Middle frontal gyrus (tissue), 1 donor: ENCODE results near the gene ISOC2.

Experiments used
- DNase-seq: peaks from one replicate; pipeline ENCODE4 v3.0.0-alpha.2; 2015; ENCODE audit warnings: low spot score; ENCODE audit errors: extremely low spot score

ISOC2 gene

DNA sequence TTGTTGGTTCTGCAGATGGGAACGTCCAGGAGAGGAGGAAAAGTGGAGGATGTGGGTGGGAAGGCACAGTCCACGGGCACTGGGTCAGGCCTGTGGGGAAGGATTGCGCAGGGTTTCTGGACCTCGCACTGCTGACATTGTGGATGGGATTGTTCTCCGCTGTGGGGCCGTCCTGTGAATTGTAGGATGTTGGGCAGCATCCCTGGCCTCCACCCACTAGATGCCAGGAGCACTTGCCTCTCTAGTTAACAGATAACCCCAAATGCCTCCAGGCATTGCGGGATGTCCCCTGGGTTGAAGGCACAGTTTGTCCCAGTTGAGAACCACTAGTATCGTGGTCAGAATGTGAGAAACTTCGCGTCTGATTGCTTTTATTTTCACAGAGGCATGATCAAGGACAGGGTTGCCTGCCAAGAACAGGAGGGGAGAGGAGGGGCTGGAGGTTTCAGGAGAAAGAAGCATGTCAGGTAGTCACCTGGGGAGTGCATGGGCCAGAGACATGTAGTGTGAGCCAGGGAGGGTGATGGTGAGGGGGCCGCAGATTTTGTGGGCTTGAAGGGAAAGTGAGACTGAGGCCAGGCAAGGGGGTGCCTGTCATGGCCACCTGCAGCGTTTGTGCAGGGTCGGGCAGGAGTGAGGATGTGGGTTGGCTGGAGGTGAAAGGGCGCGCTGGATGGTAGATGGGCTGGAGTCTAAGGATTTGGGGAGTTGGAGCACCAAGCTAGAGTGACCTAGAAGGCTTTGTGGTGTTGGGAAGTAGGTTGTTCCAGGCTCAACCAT lies 18.2 kb upstream of the ISOC2 start:
- no peak for DNase-seq

DNA sequence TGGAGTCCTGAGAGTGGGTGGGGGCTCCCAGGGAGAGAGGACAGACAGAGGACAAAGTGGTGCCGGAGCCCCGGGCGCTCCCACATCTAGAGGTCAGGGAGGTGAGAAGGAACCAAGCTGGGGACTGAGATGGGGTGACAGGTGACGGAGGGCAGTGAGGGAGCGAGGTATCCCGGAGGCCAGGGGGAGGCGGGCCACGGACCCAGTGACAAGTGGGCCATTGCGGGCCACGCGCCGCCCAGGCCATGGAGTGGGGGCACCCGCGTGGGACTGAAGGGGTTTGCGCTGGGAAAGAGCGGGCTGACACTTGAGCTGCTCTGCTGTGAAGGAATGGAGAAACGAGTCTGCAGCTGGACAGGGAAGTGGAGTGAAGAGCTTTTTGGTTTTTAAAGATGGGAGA lies 17.6 kb upstream of the ISOC2 start:
- no peak for DNase-seq

DNA sequence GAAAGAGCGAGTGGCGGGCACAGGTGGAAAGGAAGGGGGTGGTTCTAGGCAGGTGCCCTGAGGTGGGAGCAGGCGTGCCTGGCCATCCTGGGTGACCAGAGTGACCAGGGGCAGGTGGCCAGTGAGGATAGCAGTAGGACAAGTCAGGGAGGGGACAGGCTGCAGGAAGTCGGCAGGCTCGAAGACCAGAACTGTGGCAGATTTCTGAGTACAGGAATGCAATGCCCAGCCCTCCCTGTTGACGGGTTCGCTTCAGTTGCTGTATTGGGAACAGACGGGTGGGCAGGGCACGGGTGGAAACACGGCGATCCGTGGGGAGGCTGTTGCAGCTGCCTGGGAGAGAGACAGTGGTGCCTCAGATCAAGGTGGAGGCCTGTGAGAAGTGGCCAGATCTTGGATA lies 16.9 kb upstream of the ISOC2 start:
- no peak for DNase-seq

DNA sequence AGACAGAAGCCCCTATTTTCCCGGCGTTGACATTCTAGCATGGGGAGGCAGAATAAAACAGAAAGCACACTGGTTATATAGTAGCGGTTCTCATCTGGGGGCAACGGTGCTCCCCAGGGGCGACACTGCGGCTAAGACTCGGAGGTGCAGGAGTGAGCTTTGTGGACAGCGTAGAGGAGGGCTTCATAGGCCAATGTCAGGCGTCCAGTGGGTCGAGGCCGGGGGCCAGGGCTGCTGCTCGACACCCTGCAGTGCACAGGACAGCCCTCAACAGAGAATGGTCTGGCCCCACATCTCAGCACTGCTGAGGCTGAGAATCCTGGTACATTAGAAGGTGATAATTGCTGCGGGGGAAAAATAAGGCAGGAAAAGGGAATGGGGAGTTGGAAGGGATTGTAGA lies 16.5 kb upstream of the ISOC2 start:
- no peak for DNase-seq

DNA sequence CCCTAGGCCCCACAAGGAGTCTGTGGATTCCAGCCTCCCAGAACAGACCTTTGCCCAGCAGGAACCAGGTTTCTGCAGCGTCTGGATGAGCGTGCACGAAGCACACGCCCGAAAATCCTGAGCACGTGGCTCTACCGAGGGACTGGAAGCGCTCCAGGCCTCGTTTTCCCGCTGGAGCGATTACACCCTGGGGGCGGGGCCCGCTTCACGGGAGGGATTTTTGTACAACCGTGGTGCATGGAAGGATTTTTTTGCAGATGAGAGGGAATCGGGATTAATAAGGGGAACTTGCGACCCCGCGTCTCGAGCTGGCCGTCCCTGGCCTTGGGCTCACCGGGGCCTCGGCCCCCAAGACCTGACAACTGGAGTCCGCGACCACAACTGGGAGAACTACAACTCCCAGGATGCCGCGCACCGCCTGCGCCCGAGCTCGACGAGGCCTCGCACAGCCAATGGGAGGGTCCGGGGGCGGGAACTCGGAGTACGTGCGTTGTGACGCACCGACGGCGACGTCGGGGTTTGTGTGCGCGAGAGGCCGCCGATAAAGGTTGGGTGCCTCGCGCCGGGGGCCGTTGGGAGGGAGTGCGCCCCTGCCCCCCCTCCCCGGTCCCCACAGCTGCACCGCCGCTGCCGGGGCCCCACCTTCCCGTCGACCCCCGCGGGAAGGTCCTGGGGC lies 14.8 kb upstream of the ISOC2 start, which contains the start of gene ZNF628:
ZNF628 (plus strand) TSS at position 518 of the 676 bp plus-strand sequence. CDS start 3,294 bp downstream, outside the sequence.
- peak; percentile 98 for DNase-seq

DNA sequence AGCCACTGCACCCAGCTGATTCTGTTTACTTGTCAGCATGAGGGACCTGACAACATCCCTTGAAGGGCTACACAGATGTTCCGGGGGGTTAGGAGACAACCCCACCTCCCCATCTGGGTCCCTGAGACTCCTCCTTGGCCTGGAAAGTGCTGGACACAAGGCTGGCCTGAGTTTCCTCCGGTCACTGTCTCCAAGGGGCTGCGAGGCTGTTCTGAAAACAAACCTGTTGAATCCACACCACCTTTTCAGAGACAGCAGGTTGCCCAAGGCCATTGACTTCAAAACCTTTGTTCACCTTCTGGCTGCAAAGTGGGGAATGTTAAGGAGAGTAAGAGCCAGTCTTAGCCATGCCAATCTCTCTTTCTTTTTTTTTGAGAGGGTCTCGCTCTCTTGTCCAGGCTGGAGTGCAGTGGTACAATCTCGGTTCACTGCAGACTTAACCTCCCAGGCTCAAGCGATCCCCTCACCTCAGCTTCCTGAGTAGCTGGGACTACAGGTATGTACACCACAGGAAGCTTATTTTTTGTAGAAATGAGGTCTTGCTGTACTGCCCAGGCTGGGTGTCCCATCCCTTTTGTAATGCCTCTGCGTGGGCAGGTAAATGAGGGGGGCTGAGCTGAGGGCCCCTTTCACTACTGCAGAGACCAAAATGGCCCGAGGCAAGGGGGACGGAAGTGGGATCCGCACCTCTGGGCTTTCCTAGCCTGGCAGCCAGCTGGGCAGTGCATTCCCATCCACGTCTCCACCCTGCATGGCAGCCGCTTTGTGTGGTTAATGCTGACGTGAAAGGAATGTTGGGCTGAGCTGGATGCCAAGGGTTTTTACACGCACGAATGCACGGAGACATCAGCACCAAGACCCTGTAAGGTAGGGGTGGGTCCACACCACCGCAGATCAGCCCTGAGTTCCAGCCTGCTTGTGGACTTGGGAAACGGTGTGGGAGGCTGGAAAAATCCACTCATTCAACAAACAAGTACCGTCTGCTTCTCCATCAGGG lies 13.1 kb upstream of the ISOC2 start:
- no peak for DNase-seq

DNA sequence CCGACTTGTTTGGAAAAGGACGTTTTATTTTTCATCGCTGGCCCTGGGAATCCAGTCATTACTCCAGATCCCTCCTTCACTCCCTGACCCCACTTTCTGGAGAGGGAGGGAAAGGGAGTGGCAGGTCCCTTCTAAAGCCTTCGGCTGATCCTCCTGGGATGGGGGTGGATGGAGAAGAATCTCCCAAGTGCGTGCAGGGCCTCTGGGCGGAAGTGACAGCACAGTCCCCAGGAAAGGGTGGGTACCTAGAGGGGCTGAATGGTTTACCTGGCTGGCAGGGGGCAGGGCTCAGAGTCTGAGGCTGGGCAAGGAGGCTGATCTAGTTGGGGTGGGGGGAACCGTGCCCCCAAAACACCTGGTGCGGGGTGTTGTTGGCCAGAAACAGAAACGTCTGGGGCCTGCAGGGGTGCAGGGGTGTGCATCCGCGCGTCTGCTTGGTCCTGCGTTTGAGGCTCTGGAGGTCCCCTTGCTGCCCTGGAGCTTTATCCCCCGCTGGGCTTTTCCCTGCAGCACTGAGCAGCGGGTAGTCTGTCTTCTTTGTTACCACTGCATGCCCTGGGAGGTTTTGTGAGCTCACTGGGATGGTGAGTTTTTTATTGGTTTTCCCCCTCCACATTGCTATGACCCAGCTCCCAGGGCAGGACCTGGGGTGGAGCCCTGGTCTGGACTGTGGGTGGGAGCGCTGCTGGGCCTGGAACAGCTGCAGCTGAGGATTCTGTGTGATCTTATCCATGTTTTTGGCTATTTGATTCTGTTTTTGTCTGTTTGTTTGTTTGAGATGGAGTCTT lies 12.0 kb upstream of the ISOC2 start:
- DNase-seq = no peak

DNA sequence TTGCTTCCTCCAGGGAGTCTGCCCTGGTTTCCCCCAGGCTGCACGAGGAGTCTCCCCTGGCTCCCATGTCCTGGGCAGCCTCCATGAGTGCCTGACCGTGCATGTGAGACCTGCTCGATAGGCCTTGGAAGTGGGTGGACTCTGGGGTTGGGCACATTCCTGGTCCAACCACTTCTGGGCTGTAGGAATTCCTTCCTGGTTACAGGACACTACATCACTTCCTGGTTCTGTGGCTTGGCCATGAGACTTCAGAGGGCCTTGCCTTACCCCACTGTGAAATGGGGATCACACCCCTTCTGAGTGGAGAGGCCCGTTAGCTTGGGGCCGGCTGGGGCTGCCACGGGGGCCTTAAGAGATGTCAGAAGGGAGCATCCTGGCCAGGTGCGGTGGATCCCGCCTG lies 11.0 kb upstream of the ISOC2 start:
- no peak for DNase-seq

DNA sequence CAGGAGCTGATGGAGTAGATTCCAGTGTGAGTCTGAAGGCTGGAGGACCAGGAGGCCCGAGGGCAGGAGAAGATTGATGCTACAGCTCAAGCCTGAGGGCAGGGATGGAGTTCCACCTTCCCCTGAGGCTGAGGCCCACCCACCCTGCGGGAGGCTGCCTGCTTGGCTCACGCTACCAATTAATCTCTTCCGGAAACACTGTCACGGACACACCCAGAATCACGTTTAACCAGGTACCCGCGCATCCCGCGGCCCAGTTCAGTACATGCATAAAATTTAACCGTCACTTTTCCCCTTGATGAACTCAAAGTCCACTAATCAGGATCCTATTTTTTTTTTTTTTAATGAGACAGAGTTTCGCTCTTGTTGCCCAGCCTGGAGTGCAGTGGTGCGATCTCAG lies 9.8 kb upstream of the ISOC2 start:
- no peak for DNase-seq

DNA sequence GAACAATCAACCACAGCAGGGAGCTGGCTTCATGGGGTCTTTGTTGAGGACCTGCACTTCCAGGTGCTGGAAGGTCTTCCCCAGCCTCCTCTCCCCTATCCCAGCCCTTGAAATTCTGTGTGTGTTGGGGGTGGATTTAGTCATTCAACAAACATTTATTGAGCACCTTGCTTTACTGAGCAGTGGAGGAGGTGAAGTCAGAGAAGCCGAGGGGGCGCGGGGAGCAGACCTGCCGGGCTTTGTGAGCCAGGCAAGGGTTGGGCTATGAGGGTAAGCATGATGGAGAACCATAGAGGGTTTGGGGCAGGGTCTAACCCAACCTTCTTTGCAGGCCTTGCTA lies 6.6 kb upstream of the ISOC2 start:
- no peak for DNase-seq

DNA sequence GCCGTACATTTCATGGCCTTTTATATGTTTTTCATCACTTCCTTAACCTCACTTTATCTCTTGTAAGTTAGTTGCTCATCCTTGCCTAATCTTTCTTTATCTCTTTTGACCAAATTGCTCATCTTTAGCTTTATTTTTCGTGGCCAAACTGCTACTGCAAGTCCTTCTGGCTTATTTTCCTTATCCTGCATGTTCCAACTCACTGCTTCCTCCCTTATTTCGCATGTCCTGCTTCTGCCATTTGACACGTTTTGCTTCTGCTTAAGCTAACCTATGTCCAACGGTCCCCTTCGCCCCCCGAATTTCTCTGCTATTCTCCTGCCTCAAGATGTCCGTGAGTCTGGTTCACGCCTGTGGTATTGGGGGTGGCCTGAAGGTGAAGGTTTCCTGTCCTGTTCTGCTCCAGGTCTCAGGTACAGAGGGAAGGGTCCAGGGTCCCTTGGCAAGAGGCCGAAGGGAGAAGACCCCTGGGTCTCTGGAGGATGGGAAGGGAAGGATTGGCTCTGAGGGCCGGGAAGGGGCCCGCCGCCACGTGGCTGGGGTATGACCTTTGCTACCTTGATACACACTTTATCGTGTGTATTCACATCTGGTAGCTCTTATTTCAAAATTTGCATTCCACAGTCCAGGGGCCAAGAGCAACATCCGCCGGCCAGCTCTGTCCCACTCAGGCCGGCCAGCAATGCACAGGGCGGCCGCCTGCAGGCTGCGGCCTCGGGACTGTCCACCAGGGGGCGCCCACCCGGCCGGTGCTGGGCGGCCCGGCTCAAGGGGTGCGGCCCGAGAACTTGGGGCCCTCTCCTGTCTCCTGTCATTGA lies 6.0 kb upstream of the ISOC2 start:
- DNase-seq = no peak

DNA sequence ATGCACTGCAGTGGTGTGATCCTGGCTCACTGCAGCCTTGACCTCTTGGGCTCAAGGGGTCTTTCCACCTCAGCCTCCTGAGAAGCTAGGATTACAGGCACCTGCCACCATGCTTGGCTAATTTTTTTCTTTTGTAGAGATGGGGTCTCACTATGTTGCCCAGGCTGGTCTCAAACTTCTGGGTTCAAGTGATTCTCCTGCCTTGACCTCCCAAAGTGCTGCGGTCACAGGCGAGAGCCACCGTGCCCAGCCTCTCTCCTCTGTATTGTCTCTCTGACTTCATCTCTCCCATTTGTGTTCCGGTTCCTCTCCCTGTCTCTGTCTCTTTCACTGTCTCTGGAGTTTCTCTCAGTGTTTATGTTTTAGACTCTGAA lies 4.8 kb upstream of the ISOC2 start:
- no peak for DNase-seq

DNA sequence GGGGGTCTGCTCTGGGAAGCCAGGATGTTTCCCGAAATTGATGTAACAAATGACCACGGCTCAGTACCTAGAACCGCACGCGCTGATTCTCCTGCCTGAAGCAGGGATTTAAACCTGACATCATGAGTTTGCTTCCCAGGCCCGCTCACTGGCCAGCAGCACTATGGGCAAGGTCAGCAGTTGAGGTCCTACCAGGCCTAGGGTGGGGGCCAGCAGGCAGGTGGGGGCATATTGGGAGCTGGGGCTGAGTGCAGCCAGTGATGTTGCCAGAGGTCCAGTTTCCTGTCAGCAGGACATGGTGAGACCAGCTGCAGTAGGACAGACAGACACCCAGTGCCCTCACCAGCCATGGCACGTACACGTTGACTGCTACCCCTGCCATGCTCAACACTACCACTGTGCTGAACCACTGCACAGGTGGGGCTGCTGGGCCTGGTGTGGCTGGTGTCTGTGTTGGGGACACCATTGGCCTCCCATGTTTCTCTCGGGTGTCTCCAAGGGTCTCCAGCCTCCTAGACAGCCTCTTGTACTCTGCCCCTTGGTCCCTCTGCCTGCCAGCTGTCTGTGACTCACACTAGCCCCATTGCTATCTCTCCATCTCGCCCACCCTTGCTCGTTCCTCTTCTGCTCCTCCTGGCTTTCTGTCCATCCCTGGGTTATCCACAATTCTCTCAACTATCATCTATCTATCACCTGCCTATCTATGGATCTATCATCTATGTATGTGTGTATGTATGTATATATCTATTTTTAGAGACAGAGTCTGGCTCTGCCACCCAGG lies 4.2 kb upstream of the ISOC2 start:
- no peak for DNase-seq

DNA sequence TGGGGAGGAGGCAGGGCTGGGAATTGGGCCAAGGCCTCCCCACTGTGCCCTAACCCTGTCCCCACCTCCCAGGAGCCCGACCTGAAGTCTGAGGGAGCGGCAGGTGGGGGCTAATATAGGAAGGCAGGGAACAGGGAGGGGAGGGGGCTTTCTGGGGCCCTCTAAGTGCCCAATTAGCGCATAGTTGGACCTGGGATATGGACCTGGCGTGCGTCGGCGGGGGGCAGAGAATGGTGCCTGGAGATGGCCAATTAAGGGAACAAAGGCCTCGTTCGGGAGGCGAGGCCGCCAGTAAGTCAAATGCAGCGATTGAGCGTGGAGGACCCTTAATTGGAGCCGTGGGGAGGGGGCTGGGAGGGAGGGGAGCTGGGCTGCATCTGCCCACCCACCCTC lies 3.2 kb upstream of the ISOC2 start, which contains the start of gene C19orf85:
C19orf85 (minus strand) TSS at position 90 of the 393 bp plus-strand sequence. CDS start 197 bp downstream, outside the sequence.
- no peak for DNase-seq

DNA sequence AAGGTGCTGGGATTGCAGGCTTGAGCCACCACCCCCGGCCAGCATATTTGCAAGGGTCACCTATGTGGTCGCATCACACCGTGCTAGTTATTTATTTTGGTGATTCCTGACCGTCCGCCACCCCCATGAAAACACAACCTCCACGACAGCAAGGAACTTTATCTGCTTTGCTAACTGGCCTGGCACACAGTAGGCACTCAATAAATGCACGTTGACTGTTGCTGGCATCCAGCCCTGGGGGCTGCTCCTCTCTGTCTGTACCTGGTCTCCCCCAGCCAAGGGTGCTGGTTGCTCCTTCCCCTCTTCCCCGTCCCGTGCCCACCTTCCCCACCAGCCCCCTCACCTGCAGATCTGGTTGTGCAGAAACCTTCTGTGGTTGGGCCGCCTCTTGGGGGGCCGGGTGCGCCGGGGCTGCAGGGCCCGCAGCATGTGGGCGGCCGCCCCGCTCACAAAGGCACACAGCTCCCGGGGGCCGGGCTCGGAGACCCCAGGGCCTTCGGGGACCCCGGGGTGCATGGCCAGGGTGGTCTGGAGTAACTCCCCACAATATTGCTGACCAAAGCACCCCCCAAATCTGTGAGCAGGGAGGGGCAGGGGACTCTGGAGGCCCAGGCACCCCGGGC lies 2.7 kb upstream of the ISOC2 start:
- DNase-seq = no peak

DNA sequence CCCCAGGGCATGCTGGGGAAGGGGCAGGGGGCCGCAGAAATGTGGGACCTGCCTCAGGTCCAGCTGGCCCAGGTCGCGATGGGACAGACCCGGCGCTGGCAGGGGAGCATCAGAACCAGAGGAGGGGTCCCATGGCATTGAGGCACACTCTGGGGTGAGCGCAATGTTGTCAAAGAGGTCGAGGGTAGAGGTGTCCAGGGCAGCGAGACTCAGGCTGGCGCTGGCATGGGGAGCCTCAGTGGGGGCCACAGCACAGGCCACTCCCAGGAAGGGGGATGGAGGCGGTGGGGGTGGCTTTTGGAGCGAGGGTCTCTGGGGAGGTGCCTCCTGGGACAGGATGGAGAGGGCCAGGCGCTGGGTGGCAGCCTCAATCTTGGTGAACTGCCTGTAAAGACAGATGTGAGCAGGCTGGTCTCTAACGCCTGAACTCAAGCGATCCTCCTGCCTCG lies 2.2 kb upstream of the ISOC2 start:
- DNase-seq = no peak

DNA sequence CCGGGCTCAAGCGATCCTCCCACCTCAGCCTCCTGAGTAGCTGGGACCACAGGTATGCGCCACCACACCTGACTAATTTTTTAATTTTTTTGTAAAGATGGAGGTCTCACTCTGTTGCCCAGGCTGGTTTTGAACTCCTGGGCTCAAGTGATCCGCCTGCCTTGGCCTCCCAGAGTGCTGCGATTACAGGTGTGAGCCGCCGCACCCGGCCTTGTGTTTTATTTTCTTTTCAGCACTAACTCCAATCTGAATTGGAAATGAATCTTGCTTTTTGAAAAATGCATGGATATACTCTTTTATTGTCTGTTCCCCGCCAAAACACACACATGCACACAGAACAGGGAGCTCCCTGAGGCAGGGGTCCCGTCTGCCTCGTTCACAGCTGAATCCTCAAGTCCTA lies 1.3 kb upstream of the ISOC2 start:
- DNase-seq = no peak

DNA sequence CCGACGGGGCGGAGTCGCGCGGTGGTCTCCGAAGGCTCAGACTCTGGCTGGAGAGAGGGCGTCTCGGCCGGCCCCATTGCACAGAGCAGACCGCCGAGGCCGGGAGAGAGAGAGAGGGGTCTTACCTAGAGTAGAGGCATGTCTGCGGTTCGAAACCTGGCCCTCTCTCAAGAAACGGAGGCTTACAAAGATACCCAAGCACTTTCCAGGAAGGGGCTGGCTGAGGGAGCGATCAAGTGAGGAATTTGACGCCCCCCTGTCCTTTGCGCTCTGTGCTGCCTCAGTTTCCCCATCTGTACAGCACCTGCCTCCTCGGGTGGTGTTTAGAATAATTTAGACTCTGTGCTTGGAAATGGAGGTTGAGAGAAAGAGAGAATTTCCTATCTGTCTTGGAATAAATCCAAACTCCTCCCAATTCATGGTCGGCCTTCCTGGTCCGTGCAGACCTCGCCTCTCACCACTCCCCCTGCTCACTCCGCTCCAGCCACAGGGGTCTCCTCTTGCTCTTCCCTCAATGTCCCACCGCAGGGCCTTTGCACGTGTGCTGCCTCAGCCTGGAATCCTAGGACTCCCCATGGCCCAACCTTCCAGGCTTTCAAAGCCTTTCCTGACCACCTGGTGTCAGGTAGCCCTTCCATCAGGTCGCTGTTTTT lies 658 bp upstream of the ISOC2 start:
- no peak for DNase-seq
